Esophagus muscularis mucosa (tissue), 3 donors: ENCODE data around the gene KRT74.

ENCODE experiments used
- POLR2A ChIP-seq: fragments of 450-650 bp; IDR thresholded peaks from one replicate; pipeline ENCODE4 v1.6.1; 2017; ENCODE audit warnings: antibody characterized with exemption, moderate library complexity, mild to moderate bottlenecking, low read depth
- TF ChIP-seq, protein P1 (sequence below), 3 experiments: fragments of 200-600 bp in 2 of 3; fragments of 450-650 bp in 1 of 3; sonication (generic) in 2 of 3; IDR thresholded peaks; one replicate each; pipeline ENCODE4 v1.5.1; 2017 to 2019; ENCODE audit warnings: antibody characterized with exemption in 3 of 3, mild to moderate bottlenecking in 2 of 3, moderate library complexity in 1 of 3

DNA sequence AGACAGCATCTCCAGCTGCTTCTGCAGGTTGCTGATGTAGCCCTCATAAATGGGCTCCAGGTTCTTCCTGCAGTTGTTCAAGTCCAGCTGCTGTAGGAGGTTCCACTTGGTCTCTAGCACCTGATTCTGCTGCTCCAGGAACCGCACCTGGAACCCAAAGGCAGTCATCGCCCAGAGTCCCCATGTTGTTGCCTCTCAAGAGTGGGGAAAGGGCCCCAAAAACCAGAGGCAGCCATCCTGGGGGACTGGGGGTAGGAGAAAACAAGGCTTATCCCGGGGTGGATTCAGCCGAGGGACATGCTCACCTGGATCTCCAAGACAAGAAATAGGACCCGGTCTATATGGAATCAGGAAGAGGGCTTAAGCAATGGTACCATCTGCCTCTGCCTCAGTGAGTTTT, 25.3 kb upstream of the KRT74 start:
- TF ChIP-seq POLR2A = no peak
- TF ChIP-seq, protein P1, sequence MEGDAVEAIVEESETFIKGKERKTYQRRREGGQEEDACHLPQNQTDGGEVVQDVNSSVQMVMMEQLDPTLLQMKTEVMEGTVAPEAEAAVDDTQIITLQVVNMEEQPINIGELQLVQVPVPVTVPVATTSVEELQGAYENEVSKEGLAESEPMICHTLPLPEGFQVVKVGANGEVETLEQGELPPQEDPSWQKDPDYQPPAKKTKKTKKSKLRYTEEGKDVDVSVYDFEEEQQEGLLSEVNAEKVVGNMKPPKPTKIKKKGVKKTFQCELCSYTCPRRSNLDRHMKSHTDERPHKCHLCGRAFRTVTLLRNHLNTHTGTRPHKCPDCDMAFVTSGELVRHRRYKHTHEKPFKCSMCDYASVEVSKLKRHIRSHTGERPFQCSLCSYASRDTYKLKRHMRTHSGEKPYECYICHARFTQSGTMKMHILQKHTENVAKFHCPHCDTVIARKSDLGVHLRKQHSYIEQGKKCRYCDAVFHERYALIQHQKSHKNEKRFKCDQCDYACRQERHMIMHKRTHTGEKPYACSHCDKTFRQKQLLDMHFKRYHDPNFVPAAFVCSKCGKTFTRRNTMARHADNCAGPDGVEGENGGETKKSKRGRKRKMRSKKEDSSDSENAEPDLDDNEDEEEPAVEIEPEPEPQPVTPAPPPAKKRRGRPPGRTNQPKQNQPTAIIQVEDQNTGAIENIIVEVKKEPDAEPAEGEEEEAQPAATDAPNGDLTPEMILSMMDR (IDR thresholded peaks at IDR 0.05) = no peak
